Measurements from ENCODE around the gene NRDC. TPM values are rescaled to one million over a fixed set of nuclear protein-coding genes. Genes with fewer than 3 reads are reported as not detected.
"Not testable (repeated sequence)": the region's sequence is repeated elsewhere in the genome, so short reads cannot be mapped to it uniquely, and the experiment has no call there.

NRDC gene
- total RNA-seq, 1 donor from 2014 or later = 94.3 TPM

- no peak for DNase-seq (ENCODE audit: extremely low spot score in 2 of 2)
- intact Hi-C loops (cut with DNase I) = loop anchor here (5.0 to 10.0 kb wide), 2 partner anchors 817 to 1319 kb away; partner anchors contain the start of genes COA7 and CPT2
Measured at GRCh38 chr1:51878308-51878615, 265 bp downstream of the NRDC start.

GRCh38 chr1:51877434-51878307, 856 bp downstream of the NRDC start:
- Histone ChIP-seq H3K4me3 (peak overlapping the region; percentile 80 to 90), H3K9me3 (no peaks in the 10 kb centered on the region), H3K27ac (peak overlapping the region; percentile 85), H3K36me3 (no peaks in the 10 kb centered on the region), H3K27me3 (no peaks in the 10 kb centered on the region), H3K4me1 (peaks cover 54% of the 10 kb centered on the region)
- intact Hi-C loops (cut with DNase I) = loop anchor here (5.0 to 10.0 kb wide), 2 partner anchors 817 to 1320 kb away; partner anchors contain the start of genes COA7 and CPT2
- peak in 1 of 2 donors; percentile 89 for DNase-seq (ENCODE audit: extremely low spot score in 2 of 2)
- TF ChIP-seq, protein P1, sequence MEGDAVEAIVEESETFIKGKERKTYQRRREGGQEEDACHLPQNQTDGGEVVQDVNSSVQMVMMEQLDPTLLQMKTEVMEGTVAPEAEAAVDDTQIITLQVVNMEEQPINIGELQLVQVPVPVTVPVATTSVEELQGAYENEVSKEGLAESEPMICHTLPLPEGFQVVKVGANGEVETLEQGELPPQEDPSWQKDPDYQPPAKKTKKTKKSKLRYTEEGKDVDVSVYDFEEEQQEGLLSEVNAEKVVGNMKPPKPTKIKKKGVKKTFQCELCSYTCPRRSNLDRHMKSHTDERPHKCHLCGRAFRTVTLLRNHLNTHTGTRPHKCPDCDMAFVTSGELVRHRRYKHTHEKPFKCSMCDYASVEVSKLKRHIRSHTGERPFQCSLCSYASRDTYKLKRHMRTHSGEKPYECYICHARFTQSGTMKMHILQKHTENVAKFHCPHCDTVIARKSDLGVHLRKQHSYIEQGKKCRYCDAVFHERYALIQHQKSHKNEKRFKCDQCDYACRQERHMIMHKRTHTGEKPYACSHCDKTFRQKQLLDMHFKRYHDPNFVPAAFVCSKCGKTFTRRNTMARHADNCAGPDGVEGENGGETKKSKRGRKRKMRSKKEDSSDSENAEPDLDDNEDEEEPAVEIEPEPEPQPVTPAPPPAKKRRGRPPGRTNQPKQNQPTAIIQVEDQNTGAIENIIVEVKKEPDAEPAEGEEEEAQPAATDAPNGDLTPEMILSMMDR (IDR thresholded peaks at IDR 0.05) = no peak
- TF ChIP-seq POLR2AphosphoS5 (IDR thresholded peaks at IDR 0.05; ENCODE audit: insufficient read depth in 1 of 2, low read depth in 1 of 2) = no peak
- no peak for TF ChIP-seq POLR2A (IDR thresholded peaks at IDR 0.05)

More at GRCh38 chr1:51878308-51878615, 265 bp downstream of the NRDC start:
- Histone ChIP-seq H3K4me1 (peaks cover 48% of the 10 kb centered on the region), H3K9me3 (no peaks in the 10 kb centered on the region), H3K36me3 (no peaks in the 10 kb centered on the region), H3K27ac (peak overlapping the region; percentile 85), H3K27me3 (no peaks in the 10 kb centered on the region), H3K4me3 (peak overlapping the region; percentile 80 to 90)
- TF ChIP-seq POLR2A (IDR thresholded peaks at IDR 0.05) = no peak
- TF ChIP-seq POLR2AphosphoS5 (IDR thresholded peaks at IDR 0.05; ENCODE audit: insufficient read depth in 1 of 2, low read depth in 1 of 2) = no peak
- TF ChIP-seq, protein P1 (IDR thresholded peaks at IDR 0.05) = no peak

DNA sequence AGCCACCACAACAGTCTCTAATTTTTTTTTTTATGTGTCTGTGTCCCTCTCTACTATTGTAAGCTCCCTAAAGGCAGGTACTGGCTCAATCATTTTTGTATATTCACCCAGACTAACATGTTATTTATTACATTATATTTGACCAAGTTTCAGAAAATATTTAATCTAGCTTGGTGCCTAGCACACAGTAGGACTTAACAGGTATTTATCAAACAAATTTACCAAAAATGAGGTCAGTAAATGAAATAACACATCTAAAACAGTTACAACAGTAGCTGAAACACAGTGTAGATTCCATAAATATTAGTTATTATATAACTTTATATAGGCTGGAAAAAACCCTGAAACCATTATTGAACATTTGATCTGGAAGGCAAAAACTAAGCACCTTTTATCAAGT, 2.7 kb downstream of the NRDC start:
- TF ChIP-seq POLR2A (IDR thresholded peaks at IDR 0.05) = no peak
- TF ChIP-seq, protein P1 (IDR thresholded peaks at IDR 0.05) = no peak
- no peak for TF ChIP-seq POLR2AphosphoS5 (IDR thresholded peaks at IDR 0.05; ENCODE audit: insufficient read depth in 1 of 2, low read depth in 1 of 2)
- no peaks in the 10 kb centered on the region for H3K9me3 ChIP-seq
- no peak overlapping the region for H3K4me3 ChIP-seq
- intact Hi-C loops (cut with DNase I) = loop anchor here (5.0 to 10.0 kb wide), 2 partner anchors 819 to 1321 kb away; partner anchors contain the start of genes COA7 and CPT2
- no peak overlapping the region for H3K27ac ChIP-seq
- DNase-seq (ENCODE audit: extremely low spot score in 2 of 2) = no peak
- no peaks in the 10 kb centered on the region for H3K27me3 ChIP-seq
- peaks cover 69% of the 10 kb centered on the region for H3K4me1 ChIP-seq
- H3K36me3 ChIP-seq = no peaks in the 10 kb centered on the region

DNA sequence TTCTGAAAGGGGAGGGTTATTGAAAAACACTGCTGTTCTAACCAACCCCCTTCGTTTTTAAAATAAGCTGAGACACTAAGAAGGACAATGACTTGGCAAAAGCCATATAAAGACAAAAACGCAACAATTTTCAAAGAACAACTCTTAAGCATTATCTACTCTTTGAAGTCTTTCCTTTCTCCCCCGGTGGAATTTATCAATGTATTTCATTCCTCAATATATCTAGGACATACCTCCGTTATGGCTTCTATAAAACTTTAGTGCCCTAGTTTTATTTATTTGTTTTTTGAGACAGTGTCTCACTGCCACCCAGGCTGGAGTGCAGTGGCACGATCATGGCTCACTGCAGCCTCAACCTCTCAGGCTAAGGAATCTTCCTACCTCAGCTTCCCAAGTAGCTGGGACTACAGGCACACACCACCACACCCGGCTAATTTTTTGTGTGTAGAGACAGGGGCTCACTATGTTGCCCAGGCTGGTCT, 3.2 kb downstream of the NRDC start:
- no peak for TF ChIP-seq POLR2AphosphoS5 (IDR thresholded peaks at IDR 0.05; ENCODE audit: insufficient read depth in 1 of 2, low read depth in 1 of 2)
- TF ChIP-seq POLR2A (IDR thresholded peaks at IDR 0.05) = no peak
- TF ChIP-seq, protein P1 (IDR thresholded peaks at IDR 0.05) = no peak
- H3K36me3 ChIP-seq = no peaks in the 10 kb centered on the region
- H3K4me1 ChIP-seq = peaks cover 74% of the 10 kb centered on the region
- H3K4me3 ChIP-seq = no peak overlapping the region
- no peaks in the 10 kb centered on the region for H3K9me3 ChIP-seq
- H3K27me3 ChIP-seq = no peaks in the 10 kb centered on the region
- no peak for DNase-seq (ENCODE audit: extremely low spot score in 2 of 2)
- no peak overlapping the region for H3K27ac ChIP-seq
- intact Hi-C loops (cut with DNase I) = loop anchor here (5.0 to 10.0 kb wide), 2 partner anchors 819 to 1322 kb away; partner anchors contain the start of genes COA7 and CPT2

- peaks cover 69% of the 10 kb centered on the region for H3K4me1 ChIP-seq
Measured at GRCh38 chr1:51873270-51873669, 5.3 kb downstream of the NRDC start.

More at GRCh38 chr1:51873270-51873669, 5.3 kb downstream of the NRDC start:
- intact Hi-C loops (cut with DNase I) = loop anchor here (10.0 kb wide), 1 partner anchor 822 kb away; the partner anchor contains the start of gene COA7
- DNase-seq (ENCODE audit: extremely low spot score in 2 of 2); H3K36me3 ChIP-seq; H3K27ac ChIP-seq; H3K9me3 ChIP-seq; H3K27me3 ChIP-seq; H3K4me3 ChIP-seq: not testable (repeated sequence)

Data from vagina (tissue), 2 donors.